Gastroesophageal sphincter (tissue), 3 donors: ENCODE results near the gene GPR87.

Experiments
- EP300 ChIP-seq: sonication (generic); formaldehyde crosslinking; IDR thresholded peaks from one replicate; pipeline ENCODE4 v1.6.1; 2017; ENCODE audit warnings: antibody characterized with exemption, mild to moderate bottlenecking
- POLR2A ChIP-seq, 2 donors: fragments of 450-650 bp; IDR thresholded peaks; one replicate each; pipeline ENCODE4 v1.6.1; 2017; ENCODE audit warnings: antibody characterized with exemption in 2 of 2, mild to moderate bottlenecking in 2 of 2, moderate library complexity in 1 of 2
- POLR2AphosphoS5 ChIP-seq: sonication (generic); formaldehyde crosslinking; IDR thresholded peaks from one replicate; pipeline ENCODE4 v1.6.1; 2017; ENCODE audit warnings: antibody characterized with exemption
- TF ChIP-seq, protein P1 (sequence below), 4 experiments: fragments of 200-600 bp in 2 of 4; fragments of 450-650 bp in 2 of 4; sonication (generic) in 1 of 4; IDR thresholded peaks; one replicate each; pipeline ENCODE4 v1.5.1; 2017 to 2019; ENCODE audit warnings: antibody characterized with exemption in 4 of 4, mild to moderate bottlenecking in 2 of 4, moderate library complexity in 2 of 4

- TF ChIP-seq, protein P1, sequence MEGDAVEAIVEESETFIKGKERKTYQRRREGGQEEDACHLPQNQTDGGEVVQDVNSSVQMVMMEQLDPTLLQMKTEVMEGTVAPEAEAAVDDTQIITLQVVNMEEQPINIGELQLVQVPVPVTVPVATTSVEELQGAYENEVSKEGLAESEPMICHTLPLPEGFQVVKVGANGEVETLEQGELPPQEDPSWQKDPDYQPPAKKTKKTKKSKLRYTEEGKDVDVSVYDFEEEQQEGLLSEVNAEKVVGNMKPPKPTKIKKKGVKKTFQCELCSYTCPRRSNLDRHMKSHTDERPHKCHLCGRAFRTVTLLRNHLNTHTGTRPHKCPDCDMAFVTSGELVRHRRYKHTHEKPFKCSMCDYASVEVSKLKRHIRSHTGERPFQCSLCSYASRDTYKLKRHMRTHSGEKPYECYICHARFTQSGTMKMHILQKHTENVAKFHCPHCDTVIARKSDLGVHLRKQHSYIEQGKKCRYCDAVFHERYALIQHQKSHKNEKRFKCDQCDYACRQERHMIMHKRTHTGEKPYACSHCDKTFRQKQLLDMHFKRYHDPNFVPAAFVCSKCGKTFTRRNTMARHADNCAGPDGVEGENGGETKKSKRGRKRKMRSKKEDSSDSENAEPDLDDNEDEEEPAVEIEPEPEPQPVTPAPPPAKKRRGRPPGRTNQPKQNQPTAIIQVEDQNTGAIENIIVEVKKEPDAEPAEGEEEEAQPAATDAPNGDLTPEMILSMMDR (IDR thresholded peaks at IDR 0.05) = no peak
- no peak for TF ChIP-seq POLR2A (IDR thresholded peaks at IDR 0.05)
- no peak for TF ChIP-seq EP300
- TF ChIP-seq POLR2AphosphoS5 = no peak
These were observed 3.0 kb upstream of the GPR87 start for GRCh38 chr3:151319628-151320027.
